Keratinocyte (primary cell): ENCODE measurements around the gene AIFM3. TPM values are rescaled to one million over a fixed set of nuclear protein-coding genes. Genes with fewer than 3 reads are reported as not detected.

ENCODE experiments used
- DNase-seq: peaks from one replicate; pipeline ENCODE4 v3.0.0-alpha.2; 2011; ENCODE audit warnings: low read depth, missing footprints, low spot score
- FAIRE-seq: peaks from 2 replicates; lab custom pipeline; 2011; peaks lifted over from hg19 to GRCh38; lab: Jason Lieb, UNC
- H2AFZ ChIP-seq: 2 replicates; pipeline ENCODE4 v1.6.0; 2012; ENCODE audit warnings: low read length, control low read depth, inconsistent platforms; ENCODE audit not compliant: control insufficient read depth
- H3K27ac ChIP-seq: 2 replicates; pipeline ENCODE4 v1.5.1; 2011; ENCODE audit warnings: low read length; ENCODE audit not compliant: control insufficient read depth, insufficient read depth
- H3K27me3 ChIP-seq: 3 replicates; pipeline ENCODE4 v1.6.0; 2011; ENCODE audit warnings: low read length; ENCODE audit not compliant: control insufficient read depth, insufficient read depth; ENCODE audit errors: extremely low read depth
- H3K36me3 ChIP-seq, 2 experiments: 2 replicates in 1 of 2; 3 replicates in 1 of 2; pipeline ENCODE4 v1.5.1; 2011; ENCODE audit warnings: low read length in 2 of 2, mild to moderate bottlenecking in 1 of 2; ENCODE audit not compliant: control insufficient read depth in 2 of 2, insufficient read depth in 2 of 2; ENCODE audit errors: extremely low read depth in 1 of 2
- H3K4me1 ChIP-seq: 3 replicates; pipeline ENCODE4 v1.5.1; 2011; ENCODE audit warnings: low read length; ENCODE audit not compliant: control insufficient read depth, insufficient read depth; ENCODE audit errors: extremely low read depth
- H3K4me2 ChIP-seq: 3 replicates; pipeline ENCODE4 v1.6.0; 2011; ENCODE audit warnings: low read depth, low read length; ENCODE audit not compliant: control insufficient read depth, insufficient read depth; ENCODE audit errors: extremely low read depth
- H3K4me3 ChIP-seq, 3 experiments: fragments of 200-600 bp in 1 of 3; sonication (generic) in 1 of 3; 2 replicates in 2 of 3; 3 replicates in 1 of 3; pipeline ENCODE4 v1.5.1; 2011 to 2016; ENCODE audit warnings: low read length in 3 of 3, mild to moderate bottlenecking in 3 of 3, control low read depth in 2 of 3, inconsistent platforms in 1 of 3, low read depth in 1 of 3, mixed read lengths in 1 of 3, mixed run types in 1 of 3, moderate library complexity in 1 of 3; ENCODE audit not compliant: control insufficient read depth in 2 of 3, insufficient read depth in 2 of 3; ENCODE audit errors: extremely low read depth in 1 of 3
- H3K79me2 ChIP-seq: 2 replicates; pipeline ENCODE4 v1.6.0; 2012; ENCODE audit warnings: low read length; ENCODE audit not compliant: control insufficient read depth, insufficient read depth
- H3K9ac ChIP-seq: 3 replicates; pipeline ENCODE4 v1.6.0; 2011; ENCODE audit warnings: low read length; ENCODE audit not compliant: control insufficient read depth, insufficient read depth; ENCODE audit errors: extremely low read depth
- H3K9me1 ChIP-seq: 3 replicates; pipeline ENCODE4 v1.6.0; 2011; ENCODE audit warnings: low read length; ENCODE audit not compliant: control insufficient read depth, insufficient read depth; ENCODE audit errors: extremely low read depth
- H3K9me3 ChIP-seq: 2 replicates; pipeline ENCODE4 v1.5.1; 2012; ENCODE audit warnings: low read depth, low read length; ENCODE audit not compliant: control insufficient read depth
- H4K20me1 ChIP-seq: 3 replicates; pipeline ENCODE4 v1.6.0; 2011; ENCODE audit warnings: low read length; ENCODE audit not compliant: control insufficient read depth, insufficient read depth; ENCODE audit errors: extremely low read depth
- CTCF ChIP-seq, 3 experiments: IDR thresholded peaks in 1 of 3; conservative IDR thresholded peaks in 1 of 3; optimal IDR thresholded peaks in 1 of 3; 2 replicates in 2 of 3; 3 replicates in 1 of 3; pipeline versions ENCODE3 to v1.5.1; 2011; ENCODE audit warnings: low read length in 3 of 3, mild to moderate bottlenecking in 3 of 3, moderate library complexity in 2 of 3, control low read depth in 1 of 3, inconsistent platforms in 1 of 3; ENCODE audit not compliant: insufficient read depth in 2 of 3; ENCODE audit errors: extremely low read depth in 1 of 3
- EZH2 ChIP-seq: IDR thresholded peaks from one replicate; pipeline ENCODE4 v1.6.1; 2012; ENCODE audit warnings: inconsistent platforms, mild to moderate bottlenecking, low read length, moderate library complexity
- dilution Hi-C: fragments of 300-500 bp; cut with MboI; formaldehyde crosslinking; loops from one replicate; pipeline ENCODE4 v1.7.0; 2020; ENCODE audit warnings: low sequenced_read_pairs; ENCODE audit not compliant: extremely low pct_ligation_motif_present
- polyA plus RNA-seq, 5 experiments: library from polyadenylated mRNA; depleted of rRNA in 3 of 5; stranded (reverse) in 3 of 5; stranded (forward) in 1 of 5; unstranded in 1 of 5; fragments of >200 nt; gene quantifications; 1 replicate in 1 of 5; 2 replicates in 3 of 5; 3 replicates in 1 of 5; pipeline versions ENCODE4 v1.2.1 to v1.2.3, GENCODE V29; 2011 to 2012; ENCODE audit warnings: missing spikeins in 2 of 5, low read depth in 1 of 5, low replicate concordance in 1 of 5

Gene AIFM3
- polyA plus RNA-seq, 1 donor (not counting 4 experiments of a cell fraction or from before 2014, with no cell fraction given): 0.59 TPM

GRCh38 chr22:21026783-21027692 lies 60.0 kb downstream of the AIFM3 start:
- dilution Hi-C loops: no loop called here
- peaks cover 31% of the 10 kb centered on the region for H3K4me1 ChIP-seq
- H4K20me1 ChIP-seq: no peaks in the 10 kb centered on the region
- TF ChIP-seq CTCF (optimal IDR thresholded peaks at IDR 0.05 in 1 of 3, IDR thresholded peaks at IDR 0.05 in 1 of 3, conservative IDR thresholded peaks at IDR 0.05 in 1 of 3; ENCODE audit: extremely low read depth in 1 of 3, insufficient read depth in 2 of 3, low read length in 3 of 3): no peak
- TF ChIP-seq EZH2: no peak
- H3K4me2 ChIP-seq: peak overlapping the region; percentile 72
- H3K9me3 ChIP-seq: no peaks in the 10 kb centered on the region
- no peaks in the 10 kb centered on the region for H3K36me3 ChIP-seq
- peaks cover 12% of the 10 kb centered on the region for H3K27me3 ChIP-seq
- DNase-seq: no peak
- no peaks in the 10 kb centered on the region for H3K9me1 ChIP-seq
- H3K4me3 ChIP-seq: peak overlapping the region in 1 of 3 experiments; percentile 7
- no peak overlapping the region for H3K9ac ChIP-seq
- FAIRE-seq: peak; percentile 95
- H2AFZ ChIP-seq: no peak overlapping the region
- H3K79me2 ChIP-seq: no peaks in the 10 kb centered on the region
- no peak overlapping the region for H3K27ac ChIP-seq

GRCh38 chr22:21028277-21029251 lies 61.5 kb downstream of the AIFM3 start:
- Histone ChIP-seq H3K4me2 (no peak overlapping the region), H3K9me1 (no peaks in the 10 kb centered on the region), H3K9ac (no peak overlapping the region), H3K4me3 (no peak overlapping the region), H3K9me3 (no peaks in the 10 kb centered on the region), H3K79me2 (no peaks in the 10 kb centered on the region), H3K27me3 (peaks cover 22% of the 10 kb centered on the region), H3K4me1 (peaks cover 31% of the 10 kb centered on the region), H3K27ac (no peak overlapping the region), H4K20me1 (no peaks in the 10 kb centered on the region), H3K36me3 (no peaks in the 10 kb centered on the region), H2AFZ (no peak overlapping the region)
- TF ChIP-seq EZH2 (no peak), CTCF (optimal IDR thresholded peaks at IDR 0.05 in 1 of 3, IDR thresholded peaks at IDR 0.05 in 1 of 3, conservative IDR thresholded peaks at IDR 0.05 in 1 of 3; ENCODE audit: extremely low read depth in 1 of 3, insufficient read depth in 2 of 3, low read length in 3 of 3) (no peak)
- DNase-seq (no peak), FAIRE-seq (no peak)
- dilution Hi-C loops: no loop called here
